HG03139 (cell line): ENCODE data around the gene MXI1.
"Not testable (repeated sequence)": the region's sequence is repeated elsewhere in the genome, so short reads cannot be mapped to it uniquely, and the experiment has no call there.

Source experiments
- ATAC-seq: cut with Tn5 transposase; IDR thresholded peaks from one replicate; pipeline ENCODE4 v1.9.1; 2021; ENCODE audit not compliant: unreplicated experiment

Gene MXI1

GRCh38 chr10:110181451-110181850 is 26.0 kb upstream of the MXI1 start:
- ATAC-seq, result no peak

- ATAC-seq, result no peak
Observed at GRCh38 chr10:110181911-110182310, 25.5 kb upstream of the MXI1 start.

- ATAC-seq, result no peak
Observed at GRCh38 chr10:110184398-110184797, 23.0 kb upstream of the MXI1 start.

GRCh38 chr10:110185646-110186182 is 21.7 kb upstream of the MXI1 start:
- ATAC-seq, result not testable (repeated sequence)

GRCh38 chr10:110190170-110190569 is 17.2 kb upstream of the MXI1 start:
- ATAC-seq, result no peak

- ATAC-seq, result no peak
Observed at GRCh38 chr10:110192552-110192951, 14.9 kb upstream of the MXI1 start.

- ATAC-seq, result no peak
Observed at GRCh38 chr10:110200503-110200902, 6.9 kb upstream of the MXI1 start.

GRCh38 chr10:110201046-110201445 is 6.4 kb upstream of the MXI1 start:
- ATAC-seq, result not testable (repeated sequence)

GRCh38 chr10:110203500-110204455 is 3.6 kb upstream of the MXI1 start:
- no peak for ATAC-seq

- ATAC-seq, result no peak
Observed at GRCh38 chr10:110205051-110205675, 2.2 kb upstream of the MXI1 start.

- ATAC-seq, result no peak
Observed at GRCh38 chr10:110207805-110208613, 604 bp downstream of the MXI1 start.

GRCh38 chr10:110208614-110209453 is 1.4 kb downstream of the MXI1 start:
- no peak for ATAC-seq

GRCh38 chr10:110209454-110209925 is 2.1 kb downstream of the MXI1 start:
- ATAC-seq, result no peak

- no peak for ATAC-seq
Observed at GRCh38 chr10:110209926-110210673, 2.7 kb downstream of the MXI1 start.

GRCh38 chr10:110210674-110211464 is 3.5 kb downstream of the MXI1 start:
- peak; percentile 61 for ATAC-seq

GRCh38 chr10:110211465-110211843 is 4.0 kb downstream of the MXI1 start:
- ATAC-seq, result no peak

GRCh38 chr10:110212119-110213006 is 5.0 kb downstream of the MXI1 start:
- no peak for ATAC-seq
